ENCODE results near the gene EYS. TPM values are rescaled to one million over a fixed set of nuclear protein-coding genes. Genes with fewer than 3 reads are reported as not detected.
"Not testable (repeated sequence)": the region's sequence is repeated elsewhere in the genome, so short reads cannot be mapped to it uniquely, and the experiment has no call there.

Gene EYS
- total RNA-seq, 2 donors from 2014 or later: not detected

DNA sequence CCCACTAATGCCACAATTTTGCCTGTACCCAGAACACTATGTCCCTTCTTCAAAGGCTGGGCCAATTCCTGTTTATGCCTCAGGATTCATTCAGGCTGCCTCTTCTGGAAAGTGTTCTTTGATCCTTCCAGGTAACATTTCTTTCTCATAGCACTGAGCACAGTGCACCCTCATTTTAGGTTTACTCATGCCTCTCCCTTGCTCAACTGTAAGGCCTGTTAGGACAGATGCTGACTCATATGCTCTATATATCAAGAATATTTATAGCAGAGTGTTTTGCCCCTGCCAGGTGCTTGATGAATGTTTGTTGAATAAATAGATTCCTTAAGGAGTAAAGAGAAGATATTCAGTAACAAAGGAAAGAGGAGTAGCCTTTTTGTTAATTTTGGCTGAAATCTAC is 1807.5 kb downstream of the EYS start:
- no peak overlapping the region for H3K27ac ChIP-seq
- H3K36me3 ChIP-seq: no peaks in the 10 kb centered on the region
- no peaks in the 10 kb centered on the region for H3K27me3 ChIP-seq (replicated peaks; ENCODE audit: insufficient read depth)
- TF ChIP-seq, protein P1, sequence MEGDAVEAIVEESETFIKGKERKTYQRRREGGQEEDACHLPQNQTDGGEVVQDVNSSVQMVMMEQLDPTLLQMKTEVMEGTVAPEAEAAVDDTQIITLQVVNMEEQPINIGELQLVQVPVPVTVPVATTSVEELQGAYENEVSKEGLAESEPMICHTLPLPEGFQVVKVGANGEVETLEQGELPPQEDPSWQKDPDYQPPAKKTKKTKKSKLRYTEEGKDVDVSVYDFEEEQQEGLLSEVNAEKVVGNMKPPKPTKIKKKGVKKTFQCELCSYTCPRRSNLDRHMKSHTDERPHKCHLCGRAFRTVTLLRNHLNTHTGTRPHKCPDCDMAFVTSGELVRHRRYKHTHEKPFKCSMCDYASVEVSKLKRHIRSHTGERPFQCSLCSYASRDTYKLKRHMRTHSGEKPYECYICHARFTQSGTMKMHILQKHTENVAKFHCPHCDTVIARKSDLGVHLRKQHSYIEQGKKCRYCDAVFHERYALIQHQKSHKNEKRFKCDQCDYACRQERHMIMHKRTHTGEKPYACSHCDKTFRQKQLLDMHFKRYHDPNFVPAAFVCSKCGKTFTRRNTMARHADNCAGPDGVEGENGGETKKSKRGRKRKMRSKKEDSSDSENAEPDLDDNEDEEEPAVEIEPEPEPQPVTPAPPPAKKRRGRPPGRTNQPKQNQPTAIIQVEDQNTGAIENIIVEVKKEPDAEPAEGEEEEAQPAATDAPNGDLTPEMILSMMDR (IDR thresholded peaks at IDR 0.05): no peak
- ATAC-seq (ENCODE audit: insufficient number of reproducible peaks, low FRiP score, low read depth) (no peak), DNase-seq (ENCODE audit: low spot score) (no peak)
- no peaks in the 10 kb centered on the region for H3K9me3 ChIP-seq
- no peaks in the 10 kb centered on the region for H3K4me1 ChIP-seq (ENCODE audit: control insufficient read depth in 1 of 2, low read depth in 2 of 2)
- H3K4me3 ChIP-seq: no peak overlapping the region

DNA sequence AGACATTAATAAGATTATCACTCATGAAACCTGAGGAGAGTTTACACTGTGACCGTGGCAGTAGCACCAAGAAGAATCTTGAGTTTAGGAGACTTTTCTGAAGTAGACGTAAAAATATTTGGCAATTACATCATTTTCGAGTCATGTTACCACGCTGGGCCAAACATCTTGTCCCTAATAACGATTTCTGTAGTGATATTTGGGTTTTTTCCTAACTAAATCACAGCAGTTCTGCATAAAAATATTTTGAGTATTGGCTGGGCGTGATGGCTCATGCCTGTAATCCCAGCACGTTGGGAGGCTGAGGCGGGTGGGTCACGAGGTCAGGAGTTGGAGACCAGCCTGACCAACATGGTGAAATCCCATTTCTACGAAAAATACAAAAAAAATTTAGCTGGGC is 1809.1 kb downstream of the EYS start:
- TF ChIP-seq, protein P1 (IDR thresholded peaks at IDR 0.05): no peak
- H3K36me3 ChIP-seq: no peaks in the 10 kb centered on the region
- no peaks in the 10 kb centered on the region for H3K4me1 ChIP-seq (ENCODE audit: control insufficient read depth in 1 of 2, low read depth in 2 of 2)
- no peaks in the 10 kb centered on the region for H3K27me3 ChIP-seq (replicated peaks; ENCODE audit: insufficient read depth)
- no peak for DNase-seq (ENCODE audit: low spot score)
- no peak overlapping the region for H3K4me3 ChIP-seq
- ATAC-seq (ENCODE audit: insufficient number of reproducible peaks, low FRiP score, low read depth): no peak
- H3K27ac ChIP-seq: no peak overlapping the region
- no peaks in the 10 kb centered on the region for H3K9me3 ChIP-seq

DNA sequence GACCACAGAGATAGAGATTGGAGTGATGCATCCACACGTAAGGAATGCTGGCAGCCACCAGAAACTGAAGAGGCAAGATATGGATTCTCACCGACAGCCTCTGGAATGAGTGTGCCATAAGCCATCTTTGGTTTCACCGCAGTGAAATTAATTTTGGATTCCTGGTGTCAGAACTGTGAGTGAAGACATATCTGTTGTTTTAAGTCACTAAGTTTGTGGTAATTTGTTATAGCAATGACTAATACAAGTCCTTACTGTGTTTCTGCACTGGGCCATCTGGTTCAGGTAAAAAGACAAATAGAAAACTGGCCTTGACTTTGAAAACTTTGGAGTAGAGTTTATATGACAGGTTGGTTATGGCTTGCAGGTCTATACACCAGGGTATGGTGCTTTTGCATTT is 1809.6 kb downstream of the EYS start:
- H3K27me3 ChIP-seq (replicated peaks; ENCODE audit: insufficient read depth): no peaks in the 10 kb centered on the region
- H3K27ac ChIP-seq: no peak overlapping the region
- H3K4me1 ChIP-seq (ENCODE audit: control insufficient read depth in 1 of 2, low read depth in 2 of 2): no peaks in the 10 kb centered on the region
- no peak for ATAC-seq (ENCODE audit: insufficient number of reproducible peaks, low FRiP score, low read depth)
- H3K9me3 ChIP-seq: no peaks in the 10 kb centered on the region
- DNase-seq (ENCODE audit: low spot score): no peak
- TF ChIP-seq, protein P1 (IDR thresholded peaks at IDR 0.05): no peak
- H3K4me3 ChIP-seq: no peak overlapping the region
- no peaks in the 10 kb centered on the region for H3K36me3 ChIP-seq

DNA sequence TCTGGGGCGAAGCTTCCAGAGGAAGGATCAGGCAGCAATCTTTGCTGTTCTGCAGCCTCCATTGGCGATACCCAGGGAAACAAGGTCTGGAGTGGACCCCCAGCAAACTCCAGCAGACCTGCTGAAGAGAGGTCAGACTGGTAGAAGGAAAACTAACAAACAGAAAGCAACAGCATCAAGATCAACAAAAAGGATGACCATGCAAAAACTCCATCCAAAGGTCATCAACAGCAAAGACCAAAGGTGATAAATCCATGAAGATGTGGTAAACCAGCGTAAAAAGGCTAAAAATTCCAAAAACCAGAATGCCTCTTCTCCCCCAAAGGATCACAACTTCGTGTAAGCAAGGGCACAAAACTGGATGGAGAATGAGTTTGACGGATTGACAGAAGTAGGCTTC is 1818.6 kb downstream of the EYS start:
- no peak overlapping the region for H3K27ac ChIP-seq
- H3K27me3 ChIP-seq (replicated peaks; ENCODE audit: insufficient read depth): no peaks in the 10 kb centered on the region
- no peaks in the 10 kb centered on the region for H3K9me3 ChIP-seq
- DNase-seq (ENCODE audit: low spot score): no peak
- no peaks in the 10 kb centered on the region for H3K4me1 ChIP-seq (ENCODE audit: control insufficient read depth in 1 of 2, low read depth in 2 of 2)
- TF ChIP-seq, protein P1 (IDR thresholded peaks at IDR 0.05): no peak
- no peaks in the 10 kb centered on the region for H3K36me3 ChIP-seq
- H3K4me3 ChIP-seq: no peak overlapping the region
- ATAC-seq (ENCODE audit: insufficient number of reproducible peaks, low FRiP score, low read depth): no peak

DNA sequence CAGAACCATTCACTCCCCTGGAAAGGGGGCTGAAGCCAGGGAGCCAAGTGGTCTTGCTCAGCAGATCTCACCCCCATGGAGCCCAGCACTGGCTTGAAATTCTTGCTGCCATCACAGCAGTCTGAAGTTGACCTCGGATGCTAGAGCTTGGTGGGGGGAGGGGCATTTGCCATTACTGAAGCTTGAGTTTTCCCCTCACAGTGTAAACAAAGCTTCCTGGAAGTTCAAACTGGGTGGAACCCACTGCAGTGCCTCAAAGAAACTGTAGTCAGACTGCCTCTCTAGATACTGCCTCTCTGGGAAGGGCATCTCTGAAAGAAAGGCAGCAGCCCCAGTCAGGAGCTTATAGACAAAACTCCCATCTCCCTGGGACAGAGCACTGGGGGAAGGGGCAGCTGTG is 1819.2 kb downstream of the EYS start:
- not testable (repeated sequence) for H3K4me3 ChIP-seq; DNase-seq (ENCODE audit: low spot score); H3K27me3 ChIP-seq (replicated peaks; ENCODE audit: insufficient read depth); H3K27ac ChIP-seq; ATAC-seq (ENCODE audit: insufficient number of reproducible peaks, low FRiP score, low read depth); H3K4me1 ChIP-seq (ENCODE audit: control insufficient read depth in 1 of 2, low read depth in 2 of 2); H3K36me3 ChIP-seq; H3K9me3 ChIP-seq

DNA sequence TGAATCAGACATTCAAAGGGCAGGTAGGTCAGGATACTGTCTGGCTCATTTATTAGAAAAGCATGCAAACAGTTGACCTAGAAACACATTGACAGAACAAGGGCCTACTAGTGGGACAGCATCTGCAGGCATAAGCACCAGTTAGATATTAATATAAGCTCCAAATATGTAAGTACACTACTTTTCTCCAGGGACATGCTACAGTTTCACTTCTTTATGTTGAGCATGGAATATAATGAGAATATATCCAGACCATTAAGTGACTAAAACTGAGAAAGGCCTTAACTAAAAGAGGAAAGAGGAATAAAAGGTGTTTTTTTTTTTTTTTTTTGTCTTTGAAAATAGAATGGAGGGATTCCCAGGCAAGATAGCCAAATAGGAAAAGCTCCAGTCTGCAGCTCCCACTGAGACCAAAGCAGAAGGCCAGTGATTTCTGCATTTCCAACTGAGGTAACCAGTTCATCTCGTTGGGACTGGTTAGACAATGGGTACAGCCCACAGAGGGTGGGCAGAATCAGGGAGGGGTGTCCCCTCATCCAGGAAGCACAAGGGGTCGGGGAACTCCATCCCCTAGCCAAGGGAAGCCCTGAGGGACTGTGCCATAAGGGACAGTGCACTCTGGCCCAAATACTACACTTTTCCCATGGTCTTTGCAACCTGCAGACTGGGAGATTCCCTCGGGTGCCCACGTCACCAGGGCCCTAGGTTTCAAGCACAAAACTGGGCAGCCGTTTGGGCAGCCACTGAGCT is 1819.8 kb downstream of the EYS start:
- Histone ChIP-seq H3K36me3 (no peaks in the 10 kb centered on the region), H3K27ac (no peak overlapping the region), H3K4me1 (ENCODE audit: control insufficient read depth in 1 of 2, low read depth in 2 of 2) (no peaks in the 10 kb centered on the region), H3K9me3 (no peaks in the 10 kb centered on the region), H3K4me3 (no peak overlapping the region), H3K27me3 (replicated peaks; ENCODE audit: insufficient read depth) (no peaks in the 10 kb centered on the region)
- DNase-seq (ENCODE audit: low spot score) (no peak), ATAC-seq (ENCODE audit: insufficient number of reproducible peaks, low FRiP score, low read depth) (no peak)
- TF ChIP-seq, protein P1 (IDR thresholded peaks at IDR 0.05): no peak

All from thoracic aorta (tissue), 2 donors.